ENCODE results near the gene VEZF1.

Gene VEZF1

DNA sequence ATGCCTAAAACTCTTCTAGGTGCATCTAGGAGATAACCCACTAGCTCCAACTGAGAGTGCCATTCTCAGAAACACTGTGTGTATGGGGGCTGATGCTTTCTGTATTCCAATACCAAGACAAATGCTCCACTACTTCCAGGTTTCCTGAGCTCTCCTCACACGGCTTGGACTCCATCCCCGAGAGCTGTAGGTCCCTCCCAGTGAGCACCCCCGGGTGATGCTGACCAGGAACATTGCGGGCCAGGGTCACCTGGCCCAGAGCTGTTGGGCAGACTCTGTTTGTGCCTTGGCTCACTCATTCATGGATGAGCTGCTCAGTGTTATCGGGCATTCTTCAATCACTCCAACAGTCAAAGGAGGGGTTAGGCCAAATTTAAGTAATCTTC is 39.9 kb downstream of the VEZF1 start:
- ATAC-seq, result no peak

DNA sequence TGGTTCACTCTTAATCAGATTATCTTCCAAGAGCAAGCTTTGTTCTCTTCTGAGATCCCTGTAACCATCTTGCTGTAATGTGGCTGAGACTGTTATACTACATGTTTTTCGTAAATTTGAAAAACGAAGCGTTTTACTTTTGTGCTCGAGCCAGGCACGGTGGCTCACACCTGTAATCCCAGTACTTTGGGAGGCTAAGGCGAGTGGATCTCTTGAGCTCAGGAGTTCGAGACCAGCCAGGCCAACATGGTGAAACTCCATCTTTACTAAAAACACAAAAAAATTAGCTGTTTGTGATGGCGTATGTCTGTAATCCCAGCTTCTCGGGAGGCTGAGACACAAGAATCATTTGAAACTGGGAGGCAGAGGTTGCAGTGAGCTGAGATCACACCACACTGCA is 40.7 kb downstream of the VEZF1 start:
- no peak for ATAC-seq

DNA sequence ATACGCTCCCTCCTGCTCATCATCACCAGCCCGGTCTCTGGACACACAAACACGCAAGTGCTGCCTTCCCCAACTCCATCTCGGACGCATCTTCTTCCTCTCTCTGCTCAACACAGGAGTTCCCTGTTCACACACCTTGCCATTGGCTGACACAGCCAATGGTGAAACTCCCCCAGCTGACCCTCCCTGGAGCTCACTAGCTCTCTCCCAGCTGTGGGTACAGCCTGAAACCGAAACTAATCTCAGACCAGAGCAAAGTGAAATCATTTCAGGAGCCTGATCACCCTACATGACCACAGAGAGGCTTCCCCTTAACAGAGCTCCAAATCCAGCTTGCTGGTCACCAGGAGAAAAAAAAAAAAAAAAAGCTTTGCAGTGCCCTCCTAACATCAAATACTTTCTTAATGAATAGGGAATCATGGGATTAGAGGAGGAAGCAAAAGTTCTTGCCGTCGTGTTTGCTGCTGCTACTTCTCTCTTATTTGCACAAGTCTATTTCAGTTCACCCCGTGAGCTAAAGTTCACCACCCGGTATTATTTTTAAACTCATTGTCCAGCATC is 41.2 kb downstream of the VEZF1 start:
- ATAC-seq, result peak; percentile 61 to 72

DNA sequence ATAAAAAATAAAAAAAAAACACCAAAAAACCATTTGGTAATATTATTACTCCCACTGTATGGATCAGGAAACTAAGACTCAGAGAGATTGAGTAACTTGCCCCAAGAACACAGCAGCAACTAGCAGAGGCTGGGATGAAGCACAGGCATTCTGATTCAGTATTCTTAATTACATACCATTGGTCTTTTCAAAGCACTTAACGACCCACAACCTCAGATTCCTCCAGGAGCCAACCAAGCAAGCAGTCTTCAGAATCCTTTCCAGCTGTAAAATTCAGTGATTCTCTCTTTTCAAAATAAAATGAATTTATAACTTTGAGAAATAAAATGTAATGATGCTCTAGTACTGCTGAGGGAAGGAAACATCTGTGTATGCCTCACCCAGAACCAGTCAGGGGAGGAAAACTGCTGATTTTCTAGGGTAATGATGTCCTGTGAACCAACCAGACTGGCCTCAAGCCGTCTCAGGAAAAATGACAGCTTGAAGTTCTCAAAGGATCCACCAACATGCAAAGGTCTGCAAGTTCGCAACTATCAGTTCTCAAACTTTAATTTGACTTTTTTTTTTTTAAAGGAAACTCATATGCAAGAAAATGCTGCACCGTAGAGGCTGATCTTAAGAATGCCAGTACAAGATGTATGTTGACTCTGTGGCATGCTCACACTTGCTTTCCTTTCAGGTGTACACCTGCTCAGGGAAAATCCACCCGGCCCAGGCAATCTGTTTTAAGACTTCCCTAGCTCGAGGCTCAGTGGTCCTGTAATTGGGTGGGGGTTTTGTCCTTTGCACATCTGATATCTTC is 41.9 kb downstream of the VEZF1 start:
- ATAC-seq, result no peak

DNA sequence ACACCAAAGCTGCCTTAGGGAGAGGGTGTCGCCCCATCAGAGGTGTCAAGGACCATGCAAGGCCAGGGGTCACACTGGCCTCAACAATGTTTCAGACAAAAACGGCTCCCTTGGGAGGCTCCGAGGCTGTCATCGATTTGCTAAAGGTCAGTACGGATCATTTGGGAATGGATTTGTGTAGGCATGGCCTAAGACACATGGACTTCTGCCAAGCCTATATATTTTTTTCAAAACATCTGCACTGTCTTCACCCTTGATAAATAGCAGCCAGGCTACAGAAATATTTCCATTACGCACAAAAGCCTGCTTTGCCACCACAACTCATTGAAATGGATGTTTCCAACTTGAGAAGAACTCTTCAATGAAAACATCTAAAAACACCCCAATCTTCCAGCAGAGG is 43.1 kb downstream of the VEZF1 start:
- ATAC-seq, result no peak

DNA sequence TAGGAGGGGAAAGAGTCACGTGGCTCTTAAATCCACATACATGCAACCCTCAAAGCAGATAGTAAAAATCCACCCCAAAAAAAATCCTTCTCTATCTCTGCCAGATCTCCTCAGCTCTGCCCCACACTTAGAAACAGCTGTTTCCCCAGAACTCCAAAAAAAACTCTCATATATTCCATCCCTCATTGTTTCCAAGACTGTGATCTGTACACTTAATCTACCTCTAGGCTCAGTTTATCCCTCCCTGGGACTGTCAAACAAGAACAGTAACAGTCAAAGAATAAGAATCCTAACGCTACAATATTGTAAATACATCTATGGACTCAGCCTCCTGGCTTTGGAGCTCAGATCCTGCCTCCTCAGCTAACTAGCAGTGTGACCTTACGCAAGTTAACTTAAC is 44.4 kb downstream of the VEZF1 start:
- ATAC-seq, result no peak

DNA sequence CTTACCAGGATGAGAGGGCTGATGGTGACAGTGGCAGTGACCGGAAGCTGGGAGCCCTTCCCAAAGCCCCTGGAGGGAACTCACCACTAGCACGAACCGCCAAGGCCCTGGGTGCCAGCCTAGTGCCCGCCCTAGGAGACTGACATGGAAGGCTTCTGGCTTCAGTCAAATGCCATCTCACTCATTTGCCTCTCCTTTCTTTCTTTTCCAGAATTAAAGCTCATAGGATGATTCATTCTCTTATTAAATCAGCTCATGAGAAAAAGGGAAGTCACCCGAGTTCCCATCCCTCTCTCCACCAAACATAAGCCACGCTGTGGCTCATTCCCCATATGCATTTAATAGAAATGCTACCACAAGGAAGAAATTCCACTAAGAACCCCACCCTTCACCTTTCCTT is 44.9 kb downstream of the VEZF1 start:
- no peak for ATAC-seq

DNA sequence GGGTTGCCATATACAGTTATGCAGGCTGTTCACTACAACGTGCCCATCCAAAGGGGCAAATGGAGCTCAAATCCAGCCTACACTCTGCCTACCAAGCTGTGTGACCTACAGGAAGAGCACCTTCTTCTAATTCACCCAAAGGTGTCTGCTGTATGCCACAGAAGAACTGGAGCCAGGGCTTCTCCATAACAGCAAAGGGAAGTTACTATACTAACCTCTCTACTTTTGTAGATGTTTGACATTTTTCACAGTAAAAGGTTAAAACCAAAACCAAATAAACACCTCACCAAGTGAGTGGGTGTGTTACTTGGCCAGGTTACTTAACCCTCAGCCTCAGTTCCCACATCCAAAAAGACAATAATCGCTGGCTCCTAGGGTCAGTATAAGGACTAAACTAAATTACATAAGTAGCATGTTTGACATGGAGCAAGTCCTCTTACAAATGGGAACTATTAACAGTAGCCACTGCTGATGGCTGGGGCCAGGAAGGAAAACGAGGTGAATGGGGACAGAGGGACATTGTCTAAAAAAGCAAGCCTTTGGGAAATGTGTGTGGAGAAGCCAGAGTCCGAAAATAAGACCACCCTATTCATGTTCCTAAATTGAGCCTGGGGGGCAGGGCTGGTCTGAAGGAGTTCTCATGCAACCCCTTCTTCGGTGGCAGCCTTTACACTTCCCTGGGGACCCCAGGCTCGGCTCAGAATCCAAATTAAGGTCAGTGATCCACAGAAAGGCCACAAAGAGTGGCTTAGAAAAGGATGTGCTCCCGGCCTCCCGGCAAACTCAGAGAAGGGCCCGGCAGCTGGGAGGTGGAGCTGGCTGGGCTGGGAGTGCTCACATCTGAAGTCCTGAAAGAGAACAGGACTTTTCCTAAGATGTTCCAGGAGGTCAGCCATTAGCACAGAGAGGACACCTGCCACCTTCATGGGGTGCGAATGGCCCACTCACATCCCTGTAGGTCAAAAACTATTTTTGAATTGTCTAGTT is 46.4 kb downstream of the VEZF1 start:
- ATAC-seq, result no peak

DNA sequence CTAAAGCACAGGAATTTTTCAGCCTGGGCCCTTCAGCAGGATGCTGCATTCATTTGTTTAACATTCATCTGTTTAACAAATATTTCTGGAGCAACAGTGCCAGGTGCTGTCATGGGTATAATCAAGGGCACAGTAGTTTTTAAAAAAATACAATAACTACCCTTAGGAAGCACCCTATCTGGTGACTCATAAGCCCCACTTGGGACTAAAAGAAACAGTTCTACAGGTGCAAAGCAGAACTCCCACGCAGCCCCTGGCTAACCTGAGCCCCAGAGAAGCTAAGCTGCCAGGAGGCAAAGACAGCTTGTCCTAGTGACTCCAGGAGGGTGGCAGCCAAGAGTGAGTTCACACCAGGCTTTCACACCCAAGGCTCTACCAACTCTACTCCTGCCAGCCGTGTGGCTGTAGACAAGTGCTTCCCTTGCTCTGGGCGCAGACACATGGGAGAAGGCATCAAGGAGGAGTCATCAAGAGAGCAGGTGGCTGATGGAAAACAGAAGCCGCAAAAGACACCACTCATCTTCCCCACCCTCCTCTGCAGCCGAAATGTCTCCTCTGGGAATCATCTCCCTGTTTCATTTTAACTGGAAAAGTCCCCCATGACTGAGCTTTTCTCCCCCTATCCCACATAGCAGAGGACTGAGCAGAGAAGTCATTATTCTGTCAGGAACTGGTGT is 47.3 kb downstream of the VEZF1 start:
- peak; percentile 47 to 74 for ATAC-seq

DNA sequence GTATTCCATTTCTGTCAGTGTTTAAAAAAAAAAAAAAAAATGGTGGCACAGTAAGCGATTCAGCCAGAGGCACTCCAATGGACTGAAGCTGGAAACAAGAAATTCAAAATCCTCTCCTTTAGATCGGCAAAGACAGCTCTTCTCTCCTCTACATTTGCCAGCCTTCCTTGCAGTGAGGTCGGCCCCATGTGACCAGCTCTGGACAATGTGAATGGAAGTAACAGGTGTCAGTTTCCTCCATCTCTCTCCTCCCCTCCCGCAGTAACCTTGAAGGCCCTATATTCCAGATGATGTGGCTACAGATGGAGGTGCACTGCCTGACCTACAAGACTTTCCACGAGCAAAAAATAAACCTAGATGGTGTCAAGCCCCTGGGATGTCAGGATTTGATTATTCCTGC is 47.8 kb downstream of the VEZF1 start:
- ATAC-seq, result no peak

DNA sequence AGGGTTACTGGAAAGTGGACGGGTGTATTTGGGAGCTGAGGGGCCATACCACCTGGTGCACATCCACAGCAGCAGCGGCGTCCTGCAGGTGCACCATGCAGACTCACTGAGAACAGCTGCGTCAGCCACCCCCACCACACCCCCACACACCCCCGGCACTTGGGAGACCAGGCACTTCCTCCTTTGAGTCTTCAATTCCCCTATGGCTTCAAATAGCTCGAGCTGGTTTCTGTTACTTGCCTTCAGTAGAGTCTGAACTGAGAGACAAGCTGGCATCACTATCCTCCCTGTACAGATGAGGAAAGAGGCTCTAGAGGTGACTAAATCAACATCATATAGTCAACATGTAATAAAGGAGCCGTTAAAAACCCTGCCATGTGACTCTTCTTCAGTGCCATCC is 48.3 kb downstream of the VEZF1 start:
- ATAC-seq, result peak; percentile 22 to 48

DNA sequence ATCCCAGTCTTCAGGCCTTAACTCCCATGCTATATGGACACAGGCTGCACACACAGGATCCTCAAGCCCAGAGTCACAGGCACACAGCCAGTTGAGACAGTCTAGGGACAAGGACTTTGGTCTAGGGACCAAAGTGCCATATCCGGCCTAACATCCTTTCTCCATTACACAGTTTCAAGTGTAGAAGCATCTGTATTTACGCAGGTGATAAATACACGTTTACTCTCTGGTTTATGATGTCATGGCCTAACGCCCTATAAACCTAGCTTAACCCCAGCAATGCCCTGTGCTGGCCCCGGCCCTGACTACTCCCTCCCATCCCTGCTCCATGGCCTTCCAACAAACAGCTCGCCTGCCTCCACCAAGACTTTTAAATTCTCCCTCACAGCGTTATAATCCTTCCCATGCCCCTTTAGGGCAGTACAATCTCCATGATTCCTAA is 50.0 kb downstream of the VEZF1 start:
- no peak for ATAC-seq

DNA sequence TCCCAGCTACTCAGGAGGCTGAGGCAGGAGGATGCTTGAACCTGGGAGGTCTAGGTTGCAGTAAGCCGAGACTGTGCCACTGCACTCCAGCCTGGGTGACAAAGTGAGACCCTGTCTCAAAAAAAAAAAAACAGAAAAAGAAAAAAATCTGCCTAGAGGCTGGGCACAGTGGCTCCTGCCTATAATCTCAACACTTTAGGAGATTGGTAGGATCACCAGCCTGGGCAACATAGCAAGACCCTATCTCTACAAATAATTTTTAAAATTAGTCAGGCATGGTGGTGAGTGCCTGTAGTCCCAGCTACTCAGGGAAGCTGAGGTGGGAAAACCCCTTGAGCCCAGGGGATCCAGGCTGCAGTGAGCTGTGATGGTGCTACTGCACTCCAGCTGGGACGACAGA is 50.6 kb downstream of the VEZF1 start:
- no peak for ATAC-seq

DNA sequence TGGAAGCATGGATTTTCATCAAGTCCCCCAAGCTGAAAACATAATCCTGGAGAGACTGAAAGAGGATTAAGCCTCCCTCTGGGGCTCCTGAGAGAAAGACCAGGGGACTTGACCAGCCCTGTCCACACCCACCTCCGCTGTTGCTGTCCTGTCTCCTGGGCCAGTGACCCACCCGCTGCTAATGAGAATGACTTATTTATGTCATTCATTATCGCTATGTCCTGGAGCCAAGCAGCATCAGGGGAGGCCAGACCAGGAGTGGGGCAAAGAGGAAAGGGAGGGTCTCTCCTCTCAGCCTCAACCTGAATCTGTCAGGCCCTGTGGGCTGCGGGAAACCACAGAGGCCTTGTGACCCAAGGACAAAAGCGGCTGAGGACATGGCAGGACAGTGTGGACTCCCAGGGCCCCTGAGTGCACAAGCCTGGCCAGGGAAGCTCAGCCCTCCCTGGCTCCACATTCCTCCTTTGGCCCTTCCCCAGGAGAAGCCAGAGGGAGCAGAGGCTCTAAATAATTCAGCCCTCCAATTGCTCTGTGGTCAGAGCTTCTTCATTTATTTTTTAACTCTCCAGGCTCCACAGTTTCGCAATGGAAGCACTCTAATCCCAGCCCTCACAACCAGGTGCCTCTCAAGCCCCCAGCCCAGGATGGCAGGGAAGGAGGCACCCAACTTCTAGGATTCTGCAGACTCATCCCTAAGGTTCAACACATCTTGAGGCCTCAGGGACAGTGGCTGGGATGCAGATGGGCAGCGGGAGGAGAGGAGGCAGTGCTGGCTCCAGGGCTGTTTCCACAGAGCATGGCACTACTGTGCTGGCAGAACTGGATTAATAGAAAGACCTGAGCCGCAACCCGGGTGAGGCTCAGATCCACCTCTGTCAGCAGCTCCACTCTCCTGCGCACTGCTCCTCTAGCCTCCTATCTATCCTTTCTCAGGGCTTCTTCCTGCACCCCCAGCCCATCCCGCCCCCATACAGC is 51.9 kb downstream of the VEZF1 start:
- ATAC-seq, result no peak

DNA sequence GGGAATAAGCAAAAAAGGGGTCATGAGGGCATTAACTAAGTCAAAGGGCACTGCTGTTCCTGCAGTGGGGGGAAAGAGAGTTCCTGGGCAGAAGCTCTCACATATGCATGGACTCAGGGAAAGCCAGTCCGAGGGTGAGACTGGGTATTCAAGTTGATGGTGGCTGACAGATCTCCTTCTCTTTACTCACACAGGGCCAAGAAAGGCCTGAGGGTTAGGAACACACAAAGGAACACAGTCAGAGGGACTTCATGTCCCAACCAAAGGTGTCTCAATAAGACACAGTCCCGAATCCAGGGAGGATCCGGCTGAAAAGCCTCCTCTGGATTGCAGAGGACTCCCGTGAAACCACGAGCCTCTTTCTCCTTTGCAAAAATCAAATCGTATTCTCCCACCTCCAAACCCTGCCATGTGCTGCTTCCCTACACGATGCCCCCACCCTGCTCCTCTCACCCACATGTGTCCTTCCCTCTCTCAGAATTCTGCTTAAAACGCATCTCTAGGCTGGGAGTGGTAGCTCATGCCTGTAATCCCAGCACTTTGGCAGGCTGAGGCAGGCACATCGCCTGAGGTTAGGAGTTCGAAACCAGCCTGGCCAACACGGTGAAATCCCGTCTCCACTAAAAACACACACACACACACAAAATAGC is 56.4 kb downstream of the VEZF1 start:
- ATAC-seq, result no peak

DNA sequence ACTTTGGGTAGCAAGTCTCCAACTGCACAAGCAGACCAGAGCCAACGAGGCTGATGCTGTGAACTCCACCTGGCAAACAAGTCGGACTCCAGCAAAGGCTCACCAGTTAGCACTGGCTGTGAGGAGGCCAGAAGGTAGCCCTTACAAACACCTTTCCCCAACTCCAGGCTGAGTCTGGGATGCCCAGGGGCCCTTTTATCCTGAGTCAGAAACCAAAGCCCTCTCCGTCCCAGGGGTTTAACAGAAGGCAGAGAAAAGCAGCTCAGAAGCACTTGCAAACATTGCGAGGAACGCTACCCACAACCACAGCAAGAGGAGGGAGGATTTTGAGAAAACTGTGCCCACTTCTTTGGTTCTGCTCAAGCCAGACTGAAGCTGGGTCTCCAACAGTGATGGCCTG is 57.8 kb downstream of the VEZF1 start:
- ATAC-seq, result no peak

DNA sequence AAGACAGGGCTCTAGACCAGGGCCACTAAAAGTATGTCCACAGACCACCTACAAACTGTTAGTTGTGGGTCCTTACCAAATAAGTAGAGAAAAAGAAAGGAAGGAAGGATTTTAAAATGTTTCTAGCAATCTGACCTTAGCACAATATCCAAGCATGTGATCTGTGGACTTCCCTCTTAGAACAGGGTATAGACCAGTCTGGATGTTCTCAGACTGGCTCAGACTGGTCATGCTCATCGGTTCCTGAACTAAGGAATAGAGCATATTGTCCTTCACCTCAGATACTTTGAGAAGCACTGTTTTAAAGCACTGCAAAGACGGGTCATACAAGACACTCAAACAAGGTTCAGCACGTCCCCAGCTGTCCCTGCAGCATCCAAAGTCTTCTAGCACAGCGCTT is 58.7 kb downstream of the VEZF1 start:
- ATAC-seq, result no peak

DNA sequence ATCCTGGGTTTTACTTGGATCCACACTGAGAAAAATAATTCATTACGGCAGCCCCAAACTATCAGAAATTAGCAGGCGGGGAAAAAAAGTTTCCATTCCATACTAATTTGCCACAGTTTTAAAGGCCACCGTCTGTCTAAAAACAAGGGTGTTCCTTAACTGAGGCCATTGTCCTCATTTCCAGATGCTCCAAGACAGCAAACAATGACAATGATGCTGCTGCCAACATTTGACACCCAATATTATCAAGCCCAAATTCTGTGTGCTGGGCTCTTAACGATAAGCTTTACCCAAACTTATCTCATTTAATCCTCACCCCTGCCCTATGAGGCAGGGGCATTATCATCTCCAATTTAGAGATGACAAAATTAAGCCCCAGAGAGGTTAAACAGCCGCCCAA is 59.1 kb downstream of the VEZF1 start:
- ATAC-seq, result no peak

DNA sequence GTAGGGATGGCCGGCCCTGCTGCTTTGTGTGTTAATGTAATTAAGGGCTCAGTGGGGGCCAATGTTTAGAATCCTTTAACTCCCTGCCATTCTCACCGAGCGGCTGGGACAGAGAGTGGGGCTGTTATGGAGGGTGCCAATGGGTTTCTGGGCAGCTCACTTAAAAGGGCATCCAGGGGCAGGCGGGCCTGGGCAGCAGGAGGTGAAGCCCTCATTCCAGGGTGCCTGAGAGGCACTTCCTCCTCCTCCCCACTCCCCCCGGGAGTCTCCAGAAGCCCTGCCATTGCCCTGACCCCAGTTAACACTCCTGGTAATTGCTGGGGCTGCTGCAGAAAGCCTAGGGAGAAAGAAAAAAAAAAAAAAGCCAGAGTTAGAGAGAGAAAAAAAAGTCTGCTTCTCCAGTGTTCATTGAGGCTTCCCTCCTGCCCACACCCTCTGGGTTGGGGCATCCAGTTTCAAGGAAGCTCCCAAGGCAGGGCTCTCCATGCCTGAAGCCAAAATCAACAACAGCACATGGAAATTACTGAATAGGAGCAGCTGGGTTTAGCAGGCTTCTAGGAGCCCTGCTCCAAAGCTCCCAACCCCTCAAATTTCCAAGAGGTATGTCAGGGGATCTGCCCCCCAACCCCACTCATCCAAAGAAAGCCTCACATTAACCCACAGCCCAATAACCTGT is 60.9 kb downstream of the VEZF1 start:
- no peak for ATAC-seq

DNA sequence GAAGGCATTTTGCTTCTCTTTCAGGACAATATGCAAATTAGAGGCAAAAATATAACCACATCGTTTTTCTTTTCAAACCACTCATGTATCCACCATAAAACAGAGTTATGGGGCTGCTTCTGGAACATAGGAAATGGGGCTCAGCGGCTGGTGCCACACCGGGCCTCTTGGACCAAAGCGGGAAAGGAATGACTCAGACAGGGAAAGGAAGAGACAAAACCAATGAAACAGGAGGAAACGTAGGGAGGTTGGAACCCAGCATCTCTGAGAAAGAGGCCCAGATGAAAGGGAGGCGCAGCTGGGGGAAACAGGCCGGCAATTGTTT is 61.4 kb downstream of the VEZF1 start:
- ATAC-seq, result no peak
